Endothelial cell of umbilical vein (primary cell): ENCODE measurements around the gene LITAF. TPM values are rescaled to one million over a fixed set of nuclear protein-coding genes. Genes with fewer than 3 reads are reported as not detected.

ENCODE experiments used
- BruUV-seq: library from RNA; stranded (reverse); fragments of 400-500 nt; replicated peaks from 2 replicates; lab custom pipeline; 2021; lab: Mats Ljungman, UMichigan
- CTCF ChIA-PET: fragments of 300-600, 350-600 bp; sonication (Branson Sonifier 250); formaldehyde crosslinking; loops from one replicate; lab custom pipeline; 2021; ENCODE audit warnings: antibody characterized with exemption, inconsistent platforms; lab: Charles Lee
- POLR2A ChIA-PET: fragments of 300-600, 350-600 bp; sonication (Branson Sonifier 250); formaldehyde crosslinking; loops from one replicate; lab custom pipeline; 2021; ENCODE audit warnings: antibody characterized with exemption, inconsistent platforms; lab: Charles Lee
- DNase-seq: peaks from one replicate; pipeline ENCODE4 v3.0.0-alpha.2; 2011; ENCODE audit warnings: low read depth, low spot score
- FAIRE-seq: peaks from 2 replicates; lab custom pipeline; 2011; peaks lifted over from hg19 to GRCh38; lab: Jason Lieb, UNC
- H2AFZ ChIP-seq: 2 replicates; pipeline ENCODE4 v1.6.0; 2012; ENCODE audit warnings: low read depth, low read length, control low read depth, inconsistent platforms
- H3K27ac ChIP-seq: 2 replicates; pipeline ENCODE4 v1.5.1; 2011; ENCODE audit warnings: low read depth, mild to moderate bottlenecking, control low read depth, low read length, moderate library complexity; ENCODE audit not compliant: insufficient read depth
- H3K27me3 ChIP-seq, 2 experiments: 2 replicates each; pipeline versions ENCODE4 v1.6.0 to v1.6.1; 2011; ENCODE audit warnings: low read length in 2 of 2, mixed read lengths in 1 of 2; ENCODE audit not compliant: control insufficient read depth in 2 of 2, insufficient read depth in 2 of 2
- H3K36me3 ChIP-seq, 2 experiments: 2 replicates in 1 of 2; 3 replicates in 1 of 2; pipeline ENCODE4 v1.5.1; 2011; ENCODE audit warnings: low read length in 2 of 2, mild to moderate bottlenecking in 1 of 2, moderate library complexity in 1 of 2; ENCODE audit not compliant: control insufficient read depth in 2 of 2, insufficient read depth in 2 of 2; ENCODE audit errors: extremely low read depth in 1 of 2
- H3K4me1 ChIP-seq: 3 replicates; pipeline ENCODE4 v1.5.1; 2011; ENCODE audit warnings: mild to moderate bottlenecking, low read length; ENCODE audit not compliant: control insufficient read depth, insufficient read depth; ENCODE audit errors: extremely low read depth
- H3K4me2 ChIP-seq: 2 replicates; pipeline ENCODE4 v1.6.1; 2011; ENCODE audit warnings: low read length, control low read depth, mixed read lengths; ENCODE audit not compliant: insufficient read depth
- H3K4me3 ChIP-seq, 3 experiments: fragments of 200-600 bp in 1 of 3; sonication (generic), shearing (Covaris generic) in 1 of 3; replicated peaks in 1 of 3; 2 replicates each; pipeline ENCODE4 v1.5.1; 2011 to 2016; ENCODE audit warnings: control low read depth in 3 of 3, low read length in 3 of 3, mild to moderate bottlenecking in 2 of 3, inconsistent platforms in 1 of 3, low read depth in 1 of 3, moderate library complexity in 1 of 3; ENCODE audit not compliant: insufficient read depth in 1 of 3
- H3K79me2 ChIP-seq: 2 replicates; pipeline ENCODE4 v1.6.0; 2012; ENCODE audit warnings: low read length, inconsistent platforms; ENCODE audit not compliant: control insufficient read depth, insufficient read depth
- H3K9ac ChIP-seq: replicated peaks from 2 replicates; pipeline ENCODE3; 2011; ENCODE audit warnings: low read length, control low read depth; ENCODE audit not compliant: insufficient read depth; ENCODE audit errors: extremely low read depth
- H3K9me1 ChIP-seq: replicated peaks from 3 replicates; pipeline ENCODE4 v1.6.0; 2011; ENCODE audit warnings: mild to moderate bottlenecking, low read length; ENCODE audit not compliant: control insufficient read depth, insufficient read depth; ENCODE audit errors: extremely low read depth
- H3K9me3 ChIP-seq: replicated peaks from 2 replicates; pipeline ENCODE4 v1.5.1; 2012; ENCODE audit warnings: low read length, inconsistent platforms; ENCODE audit not compliant: control insufficient read depth, insufficient read depth
- H4K20me1 ChIP-seq: replicated peaks from 2 replicates; pipeline ENCODE3; 2011; ENCODE audit warnings: mild to moderate bottlenecking, low read length; ENCODE audit not compliant: control insufficient read depth, insufficient read depth; ENCODE audit errors: extremely low read depth
- CTCF ChIP-seq, 2 donors: IDR thresholded peaks; 1 replicate in 1 of 2; 2 replicates in 1 of 2; pipeline ENCODE4 v1.5.1; 2011; ENCODE audit warnings: low read length in 2 of 2, mild to moderate bottlenecking in 2 of 2, moderate library complexity in 2 of 2, control low read depth in 1 of 2, inconsistent platforms in 1 of 2, low read depth in 1 of 2; ENCODE audit not compliant: insufficient read depth in 1 of 2; ENCODE audit errors: extremely low read depth in 1 of 2
- EZH2 ChIP-seq: IDR thresholded peaks from 2 replicates; pipeline ENCODE4 v1.6.1; 2012; ENCODE audit warnings: borderline replicate concordance, low read depth, mild to moderate bottlenecking, moderate library complexity, low read length, inconsistent platforms; ENCODE audit not compliant: severe bottlenecking
- FOS ChIP-seq: IDR thresholded peaks from 2 replicates; pipeline ENCODE4 v1.6.1; 2011; ENCODE audit warnings: mild to moderate bottlenecking, low read length, moderate library complexity, borderline replicate concordance; ENCODE audit not compliant: insufficient read depth
- GATA2 ChIP-seq: IDR thresholded peaks from 2 replicates; pipeline ENCODE4 v1.7.0; 2011; ENCODE audit warnings: low read depth, mild to moderate bottlenecking, moderate library complexity, mixed read lengths, low read length; ENCODE audit not compliant: insufficient read length, insufficient read depth
- JUN ChIP-seq: IDR thresholded peaks from 2 replicates; pipeline ENCODE4 v1.6.1; 2011; ENCODE audit warnings: borderline replicate concordance, low read depth; ENCODE audit not compliant: insufficient read length, insufficient read depth
- MAX ChIP-seq: IDR thresholded peaks from 2 replicates; pipeline ENCODE4 v1.6.1; 2011; ENCODE audit not compliant: insufficient read depth, insufficient read length
- MYC ChIP-seq: IDR thresholded peaks from one replicate; pipeline ENCODE4 v1.6.1; 2011; ENCODE audit warnings: mild to moderate bottlenecking, low read depth, low read length
- POLR2A ChIP-seq: IDR thresholded peaks from 2 replicates; pipeline ENCODE4 v1.6.1; 2012; ENCODE audit warnings: low read depth, mild to moderate bottlenecking, control low read depth, low read length
- POLR2AphosphoS5 ChIP-seq: IDR thresholded peaks from 2 replicates; pipeline ENCODE4 v1.6.1; 2012; ENCODE audit warnings: low read depth, mild to moderate bottlenecking, control low read depth, low read length, moderate library complexity; ENCODE audit not compliant: insufficient read depth
- dilution Hi-C: fragments of 300-500 bp; cut with MboI; formaldehyde crosslinking; loops from one replicate; pipeline ENCODE4 v1.15.0; 2019; ENCODE audit warnings: low sequenced_read_pairs; ENCODE audit not compliant: extremely low pct_ligation_motif_present
- intact Hi-C: fragments of 100-400 bp; cut with micrococcal nuclease; formaldehyde crosslinking; loops from one replicate; pipeline ENCODE4 v1.10.0; 2022
- polyA plus RNA-seq, 4 experiments: library from polyadenylated mRNA; depleted of rRNA in 3 of 4; stranded (reverse) in 3 of 4; unstranded in 1 of 4; fragments of >200 nt; gene quantifications; 2 replicates each; pipeline versions ENCODE4 v1.2.1 to v1.2.3, GENCODE V29; 2011 to 2012; ENCODE audit warnings: missing spikeins in 1 of 4
- total RNA-seq: library from RNA; stranded (reverse); gene quantifications from 2 replicates; pipeline ENCODE4 v1.2.3, GENCODE V29; 2021

Gene LITAF
- total and polyA plus RNA-seq, 2 donors (not counting 3 experiments of a cell fraction or from before 2014, with no cell fraction given): 15.2 to 27.2 TPM

- no peak for FAIRE-seq
- Histone ChIP-seq H3K9me3 (no peaks in the 10 kb centered on the region), H3K4me3 (no peak overlapping the region), H3K9me1 (no peaks in the 10 kb centered on the region), H3K4me1 (no peaks in the 10 kb centered on the region), H3K27me3 (peaks cover 0 to 2% of the 10 kb centered on the region in 2 experiments), H3K4me2 (no peak overlapping the region), H3K9ac (no peak overlapping the region), H3K79me2 (no peaks in the 10 kb centered on the region), H3K27ac (no peak overlapping the region), H3K36me3 (no peaks in the 10 kb centered on the region), H2AFZ (no peak overlapping the region), H4K20me1 (no peaks in the 10 kb centered on the region)
- intact Hi-C loops: no loop called here
- TF ChIP-seq CTCF (IDR thresholded peaks at IDR 0.05; ENCODE audit: extremely low read depth in 1 of 2, insufficient read depth in 1 of 2, low read depth in 1 of 2, low read length in 2 of 2) (no peak), POLR2AphosphoS5 (no peak), EZH2 (no peak), MYC (no peak), POLR2A (no peak), GATA2 (no peak), FOS (no peak), MAX (no peak), JUN (no peak)
- dilution Hi-C loops: no loop called here
- POLR2A ChIA-PET: no interaction called here
- BruUV-seq: no TSS peak
- CTCF ChIA-PET: no interaction called here
- no peak for DNase-seq
These were observed 47.1 kb downstream of the LITAF start for GRCh38 chr16:11539641-11540050.
